NCI-H128 (cell line): ENCODE results near the gene CDC20.
A peak's percentile ranks its signal among the peaks of the same experiment; 100 is the strongest.

ENCODE experiments used
- DNase-seq: peaks from one replicate; lab custom pipeline; 2025; ENCODE audit not compliant: unreplicated experiment; lab: John Stamatoyannopoulos, UW

The CDC20 gene

GRCh38 chr1:43327549-43328292, 31.1 kb upstream of the CDC20 start:
- DNase-seq, result no peak

GRCh38 chr1:43329995-43330751, 28.6 kb upstream of the CDC20 start:
- DNase-seq, result no peak

DNA sequence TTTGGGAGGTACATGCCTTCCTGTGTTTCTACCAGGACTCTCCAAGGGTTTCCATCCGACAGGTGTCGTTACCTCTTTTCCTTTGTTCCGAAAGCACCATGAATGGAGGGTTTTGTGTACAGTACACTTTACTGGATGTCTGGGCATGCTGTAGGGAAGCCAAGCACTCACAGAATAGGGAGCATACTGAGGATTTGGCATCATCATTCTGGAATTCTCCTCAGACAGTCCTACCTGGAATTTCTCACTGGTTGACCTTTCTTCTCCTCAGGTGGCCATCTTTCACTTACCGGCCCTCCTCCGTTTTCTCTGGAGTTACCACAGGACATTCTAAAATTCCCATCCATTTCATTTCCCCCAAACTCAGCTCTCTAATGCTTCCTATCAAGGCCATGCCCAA, 27.1 kb upstream of the CDC20 start:
- DNase-seq, result no peak

GRCh38 chr1:43334453-43335205, 24.2 kb upstream of the CDC20 start:
- no peak for DNase-seq

- DNase-seq, result no peak
These were observed 21.2 kb upstream of the CDC20 start, which contains the start of gene MPL for GRCh38 chr1:43337588-43337987. Gene MPL (plus strand): TSS chr1:43337818. CDS start chr1:43337849, 31 bp downstream.

DNA sequence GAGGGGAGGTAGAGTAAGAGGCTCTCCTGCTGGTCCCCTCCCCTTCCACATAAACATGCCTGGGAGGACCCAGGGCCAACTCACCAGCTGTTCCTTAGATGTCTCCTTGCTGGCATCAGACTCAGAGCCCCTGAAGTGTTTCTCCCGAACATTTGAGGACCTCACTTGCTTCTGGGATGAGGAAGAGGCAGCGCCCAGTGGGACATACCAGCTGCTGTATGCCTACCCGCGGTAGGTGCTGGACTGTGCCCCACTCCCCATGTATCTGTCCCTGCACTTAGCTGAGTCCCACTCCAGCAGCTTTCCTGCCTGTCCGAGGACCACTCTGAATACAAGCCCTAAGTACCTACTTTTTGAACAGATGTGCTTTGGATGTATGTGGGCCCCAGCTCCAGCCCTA, 20.8 kb upstream of the CDC20 start:
- DNase-seq, result no peak

GRCh38 chr1:43339584-43340232, 19.1 kb upstream of the CDC20 start:
- DNase-seq, result no peak

DNA sequence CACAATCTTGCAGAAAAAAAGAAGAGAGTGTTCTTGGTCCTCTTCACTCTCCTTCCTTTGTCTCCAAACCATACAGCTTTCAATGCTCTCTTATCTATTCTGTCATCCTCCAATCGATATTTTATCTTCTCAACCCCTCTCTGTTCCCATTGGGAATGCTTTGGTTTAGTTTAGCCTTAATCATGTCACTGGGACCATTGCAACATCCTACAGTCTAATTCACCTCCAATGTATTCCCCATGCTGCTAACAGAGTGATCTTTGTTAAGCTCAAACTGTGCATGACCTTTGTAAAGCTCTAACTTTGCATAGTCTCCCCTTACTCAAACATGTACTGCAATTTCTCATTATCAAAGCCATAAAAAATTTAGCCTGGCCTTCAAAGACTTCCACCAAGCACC, 18.2 kb upstream of the CDC20 start:
- no peak for DNase-seq

- no peak for DNase-seq
These were observed 14.4 kb upstream of the CDC20 start for GRCh38 chr1:43344267-43344850.

DNA sequence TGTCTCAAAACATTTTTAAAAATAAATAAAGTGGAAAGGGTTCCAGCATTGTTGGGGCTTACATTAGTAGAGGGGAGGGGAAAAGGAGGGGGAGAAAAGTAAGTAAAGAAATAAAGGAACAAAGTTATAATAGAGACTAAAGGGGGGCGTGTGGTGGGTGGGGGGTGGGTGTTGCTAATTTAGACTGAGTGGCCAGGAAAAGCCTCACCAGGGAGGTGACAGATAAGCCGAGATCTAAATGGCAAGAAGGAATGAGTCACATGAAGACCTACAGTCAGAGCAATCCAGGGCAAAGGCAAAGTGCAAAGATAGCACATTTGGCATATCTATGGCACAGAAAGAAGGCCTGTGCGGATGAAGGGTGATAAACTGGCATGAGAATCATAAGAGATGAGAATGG, 13.7 kb upstream of the CDC20 start:
- no peak for DNase-seq

GRCh38 chr1:43346636-43347035, 12.1 kb upstream of the CDC20 start:
- DNase-seq, result no peak

- DNase-seq, result no peak
These were observed 10.4 kb upstream of the CDC20 start for GRCh38 chr1:43348343-43348808.

DNA sequence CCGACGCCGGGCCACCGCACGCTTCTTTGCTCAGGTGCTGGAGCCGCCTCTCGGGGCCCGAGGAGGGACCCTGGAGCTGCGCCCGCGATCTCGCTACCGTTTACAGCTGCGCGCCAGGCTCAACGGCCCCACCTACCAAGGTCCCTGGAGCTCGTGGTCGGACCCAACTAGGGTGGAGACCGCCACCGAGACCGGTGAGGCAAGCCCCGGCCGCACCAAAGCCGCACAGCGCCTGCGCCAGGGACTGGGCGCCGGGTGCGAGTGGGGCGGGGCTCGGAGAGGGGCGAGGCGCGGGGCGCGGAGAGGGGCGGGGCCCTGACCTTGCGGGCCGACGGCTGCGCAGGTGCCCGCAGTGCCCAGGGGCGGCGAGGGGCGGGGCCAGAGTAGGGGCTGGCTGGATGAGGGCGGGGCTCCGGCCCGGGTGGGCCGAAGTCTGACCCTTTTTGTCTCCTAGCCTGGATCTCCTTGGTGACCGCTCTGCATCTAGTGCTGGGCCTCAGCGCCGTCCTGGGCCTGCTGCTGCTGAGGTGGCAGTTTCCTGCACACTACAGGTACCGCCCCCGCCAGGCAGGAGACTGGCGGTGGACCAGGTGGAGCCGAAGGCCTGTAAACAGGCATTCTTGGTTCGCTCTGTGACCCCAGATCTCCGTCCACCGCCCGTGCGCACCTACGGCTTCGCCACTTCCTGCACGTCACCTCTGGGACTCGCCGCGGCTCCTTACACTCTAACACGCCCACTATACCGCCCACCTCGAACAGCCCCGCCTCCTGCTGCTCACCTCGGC, 9.8 kb upstream of the CDC20 start:
- peak; percentile 94 for DNase-seq

DNA sequence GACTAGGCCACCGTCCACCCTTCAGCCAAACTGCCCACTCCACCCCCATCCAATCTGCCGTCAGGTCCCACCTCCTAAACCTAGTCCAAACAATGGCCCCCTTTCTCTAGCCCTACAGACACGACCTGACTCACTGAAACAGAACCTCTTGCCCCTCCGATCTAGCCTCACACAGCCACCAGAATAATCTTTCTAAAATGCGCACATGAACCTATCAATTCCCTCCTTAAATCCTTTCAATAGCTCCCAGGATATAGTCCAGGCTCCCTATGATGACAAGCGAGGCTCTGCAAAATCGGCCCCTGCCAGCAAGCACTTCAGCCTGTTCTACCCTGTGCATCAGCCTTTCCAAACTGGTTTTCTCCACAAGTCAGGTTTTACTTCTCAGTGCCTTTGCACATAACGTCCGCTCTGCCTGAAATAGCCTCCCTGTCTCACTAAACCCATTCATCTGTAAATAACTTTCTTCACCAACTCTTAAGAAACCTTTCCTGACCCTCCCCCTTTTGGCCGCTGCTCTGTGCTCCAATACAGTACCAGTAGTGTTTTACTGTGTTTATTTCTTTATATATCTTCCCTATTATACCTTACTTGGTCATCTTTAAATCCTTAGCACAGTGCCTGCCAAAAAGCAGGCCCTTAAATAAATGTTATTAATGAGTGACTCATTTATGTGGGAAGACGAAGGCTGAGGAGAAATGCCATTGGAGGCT, 9.0 kb upstream of the CDC20 start:
- no peak for DNase-seq

DNA sequence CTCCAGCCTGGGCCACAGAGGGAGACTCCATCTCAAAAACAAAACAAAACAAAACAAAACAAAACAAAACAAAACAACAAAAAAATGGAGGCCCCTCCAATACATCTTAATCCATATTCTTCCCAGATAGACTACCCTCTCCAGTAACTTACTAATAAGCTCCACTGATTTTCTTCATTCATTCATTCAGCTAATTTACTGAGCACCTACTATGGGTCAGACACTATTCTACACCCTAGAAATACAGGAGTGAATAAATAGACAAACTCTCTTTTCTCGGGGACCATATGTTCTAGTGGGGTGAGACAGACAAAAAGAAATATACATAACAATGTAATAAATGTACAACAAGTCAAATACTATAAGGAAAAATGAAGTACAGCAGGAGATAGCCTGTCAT, 7.8 kb upstream of the CDC20 start:
- DNase-seq, result no peak

DNA sequence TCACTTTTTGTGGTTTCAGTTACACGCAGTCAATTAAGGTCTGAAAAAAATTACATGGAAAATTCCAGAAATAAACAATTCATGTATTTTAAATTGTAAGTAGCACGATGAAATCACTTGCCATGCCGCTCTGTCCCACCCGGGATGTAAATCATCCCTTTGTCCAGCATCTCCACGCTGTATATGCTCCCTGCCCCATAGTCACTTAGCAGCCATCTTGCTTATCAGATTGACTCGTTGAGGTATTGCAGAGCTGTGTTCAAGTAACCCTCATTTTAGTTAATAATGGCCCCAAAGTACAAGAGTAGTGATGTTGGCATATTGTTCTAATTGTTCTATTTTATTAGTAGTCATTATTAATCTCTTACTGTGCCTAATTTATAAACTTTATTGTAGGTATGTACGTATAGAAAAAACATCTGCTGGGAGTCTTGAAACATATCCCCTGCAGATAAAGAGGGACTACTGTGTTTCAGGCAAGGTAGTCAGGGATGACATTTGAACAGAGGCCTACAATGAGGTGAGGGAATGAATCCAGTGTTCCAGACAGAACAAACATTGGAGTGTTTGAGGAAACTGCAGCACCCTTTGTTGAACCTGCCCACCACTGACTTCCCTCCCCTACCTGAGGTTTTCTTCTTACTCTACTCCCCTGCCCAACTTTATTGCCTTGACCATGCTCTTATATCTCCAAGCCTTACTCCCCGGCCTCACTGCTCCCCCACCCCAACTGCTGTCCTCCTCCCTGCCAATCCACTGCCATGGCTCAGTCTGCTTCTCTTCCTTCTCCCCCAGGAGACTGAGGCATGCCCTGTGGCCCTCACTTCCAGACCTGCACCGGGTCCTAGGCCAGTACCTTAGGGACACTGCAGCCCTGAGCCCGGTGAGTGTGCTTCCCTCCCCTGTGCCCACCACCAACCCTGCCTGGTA, 7.1 kb upstream of the CDC20 start:
- no peak for DNase-seq

DNA sequence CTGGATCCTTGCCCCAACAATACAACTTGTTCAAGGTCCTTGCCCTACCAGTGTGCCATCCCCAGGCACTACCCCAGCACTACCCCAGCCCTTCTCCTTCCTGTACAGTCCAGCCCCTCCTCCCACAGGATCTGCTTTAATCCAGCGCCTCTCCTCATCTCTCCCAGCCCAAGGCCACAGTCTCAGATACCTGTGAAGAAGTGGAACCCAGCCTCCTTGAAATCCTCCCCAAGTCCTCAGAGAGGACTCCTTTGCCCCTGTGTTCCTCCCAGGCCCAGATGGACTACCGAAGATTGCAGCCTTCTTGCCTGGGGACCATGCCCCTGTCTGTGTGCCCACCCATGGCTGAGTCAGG, 6.5 kb upstream of the CDC20 start:
- DNase-seq, result no peak

DNA sequence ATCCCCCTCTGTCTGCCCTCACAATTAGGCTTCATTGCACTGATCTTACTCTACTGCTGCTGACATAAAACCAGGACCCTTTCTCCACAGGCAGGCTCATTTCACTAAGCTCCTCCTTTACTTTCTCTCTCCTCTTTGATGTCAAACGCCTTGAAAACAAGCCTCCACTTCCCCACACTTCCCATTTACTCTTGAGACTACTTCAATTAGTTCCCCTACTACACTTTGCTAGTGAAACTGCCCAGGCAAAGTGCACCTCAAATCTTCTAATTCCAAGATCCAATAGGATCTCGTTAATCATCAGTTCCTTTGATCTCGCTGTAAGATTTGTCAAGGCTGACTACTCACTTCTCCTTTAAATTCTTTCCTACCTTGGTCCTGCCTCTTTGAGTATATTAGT, 5.9 kb upstream of the CDC20 start:
- no peak for DNase-seq
